ENCODE measurements around the gene TTLL9.

- TF ChIP-seq CTCF (IDR thresholded peaks at IDR 0.05) = no peak
- no peak for TF ChIP-seq EP300 (IDR thresholded peaks at IDR 0.05)
Measured at GRCh38 chr20:31962761-31963160, 92.3 kb downstream of the TTLL9 start.
